HepG2 (cell line): ENCODE results near the gene COL27A1. TPM values are rescaled to one million over a fixed set of nuclear protein-coding genes. Genes with fewer than 3 reads are reported as not detected.
A peak's percentile ranks its signal among the peaks of the same experiment; 100 is the strongest.

Source experiments
- GLI4 ChIP-seq: sonication (generic); formaldehyde crosslinking; IDR thresholded peaks from 2 replicates; pipeline ENCODE4 v1.5.1; 2020; ENCODE audit warnings: missing genetic modification reagents, mild to moderate bottlenecking, moderate library complexity, borderline replicate concordance
- HDAC6 ChIP-seq: fragments of 200-600 bp; sonication (generic); IDR thresholded peaks from 2 replicates; pipeline ENCODE4 v1.7.0; 2017; ENCODE audit warnings: mild to moderate bottlenecking, antibody characterized with exemption, low read length, low read depth
- KDM2A ChIP-seq: sonication (generic); formaldehyde crosslinking; IDR thresholded peaks from 2 replicates; pipeline ENCODE4 v1.4.0; 2020; ENCODE audit warnings: low read depth, missing genetic modification reagents, borderline replicate concordance
- KLF12 ChIP-seq: sonication (generic); formaldehyde crosslinking; IDR thresholded peaks from 2 replicates; pipeline ENCODE4 v1.4.0; 2020; ENCODE audit warnings: missing genetic modification reagents, borderline replicate concordance
- NCOA2 ChIP-seq: sonication (generic); formaldehyde crosslinking; IDR thresholded peaks from 2 replicates; pipeline ENCODE4 v1.8.0; 2022; ENCODE audit warnings: inconsistent platforms
- RBM22 ChIP-seq: fragments of 200-400 bp; formaldehyde crosslinking; optimal IDR thresholded peaks from 2 replicates; pipeline ENCODE3; 2017; ENCODE audit warnings: mild to moderate bottlenecking, low read length, moderate library complexity
- RCOR2 ChIP-seq: IDR thresholded peaks from 2 replicates; pipeline ENCODE4 v1.6.1; 2016; ENCODE audit warnings: missing biosample characterization, missing genetic modification reagents
- TCF12 ChIP-seq, 2 experiments: fragments of 450-650 bp in 1 of 2; sonication (generic) in 1 of 2; formaldehyde crosslinking in 1 of 2; IDR thresholded peaks; 2 replicates each; pipeline versions ENCODE4 v1.6.1 to v1.8.0; 2017 to 2022; ENCODE audit warnings: antibody characterized with exemption in 1 of 2, mild to moderate bottlenecking in 1 of 2, missing genetic modification reagents in 1 of 2, moderate library complexity in 1 of 2
- TOE1 ChIP-seq: sonication (generic); formaldehyde crosslinking; IDR thresholded peaks from 2 replicates; pipeline ENCODE4 v1.4.0; 2020; ENCODE audit warnings: mild to moderate bottlenecking, missing genetic modification reagents
- ZNF329 ChIP-seq: sonication (generic); formaldehyde crosslinking; IDR thresholded peaks from 2 replicates; pipeline ENCODE4 v1.9.0; 2021; ENCODE audit warnings: low read depth, mild to moderate bottlenecking, missing genetic modification reagents
- ZNF564 ChIP-seq: sonication (generic); formaldehyde crosslinking; IDR thresholded peaks from 2 replicates; pipeline ENCODE4 v1.8.1; 2023; ENCODE audit warnings: mild to moderate bottlenecking, missing genetic modification reagents
- ZNF629 ChIP-seq: sonication (generic); formaldehyde crosslinking; conservative IDR thresholded peaks from 2 replicates; pipeline ENCODE4 v1.5.0; 2020; ENCODE audit warnings: missing genetic modification reagents
- ZNF746 ChIP-seq: sonication (generic); formaldehyde crosslinking; IDR thresholded peaks from 2 replicates; pipeline ENCODE4 v1.8.0; 2022; ENCODE audit warnings: mild to moderate bottlenecking, missing genetic modification reagents
- ZNF883 ChIP-seq: sonication (generic); formaldehyde crosslinking; IDR thresholded peaks from 2 replicates; pipeline ENCODE4 v1.5.1; 2020; ENCODE audit warnings: mild to moderate bottlenecking, missing genetic modification reagents; ENCODE audit errors: not compliant biosample characterization
- ZSCAN9 ChIP-seq: IDR thresholded peaks from 2 replicates; pipeline ENCODE4 v1.6.1; 2016; ENCODE audit warnings: borderline replicate concordance
- polyA plus RNA-seq, 8 experiments: library from polyadenylated mRNA; depleted of rRNA in 3 of 8; stranded (reverse) in 7 of 8; unstranded in 1 of 8; fragments of >200 nt; fragmentation: Illumina TruSeq in 4 of 8; extraction: Trizol in 4 of 8; gene quantifications; 2 replicates each; pipeline versions ENCODE4 v1.2.1 to v1.2.3, GENCODE V29; 2011 to 2016; ENCODE audit warnings: low read depth in 4 of 8, missing spikeins in 1 of 8, mixed read lengths in 1 of 8; ENCODE audit not compliant: insufficient read depth in 1 of 8
- total RNA-seq, 5 experiments: library from RNA; depleted of rRNA; stranded (reverse); fragments of >200 nt; fragmentation: Illumina TruSeq; extraction: Trizol; gene quantifications; 2 replicates each; pipeline ENCODE4 v1.2.3, GENCODE V29; 2016; ENCODE audit warnings: low read depth in 1 of 5
- TF ChIP-seq, protein P1 (sequence below): sonication (generic); formaldehyde crosslinking; IDR thresholded peaks from 2 replicates; pipeline ENCODE4 v1.4.0; 2020; ENCODE audit warnings: mild to moderate bottlenecking, missing genetic modification reagents
- TF ChIP-seq, protein P2 (sequence below): sonication (generic); formaldehyde crosslinking; IDR thresholded peaks from 2 replicates; pipeline ENCODE4 v1.5.0; 2020; ENCODE audit warnings: mild to moderate bottlenecking, missing genetic modification reagents, borderline replicate concordance
- TF ChIP-seq, protein P3 (sequence below): sonication (generic); formaldehyde crosslinking; IDR thresholded peaks from 2 replicates; pipeline ENCODE4 v1.5.0; 2020; ENCODE audit warnings: mild to moderate bottlenecking, missing genetic modification reagents
- TF ChIP-seq, protein P4 (sequence below): sonication (generic); formaldehyde crosslinking; IDR thresholded peaks from 2 replicates; pipeline ENCODE4 v1.8.1; 2023; ENCODE audit warnings: mild to moderate bottlenecking, missing genetic modification reagents, borderline replicate concordance

The COL27A1 gene
- total and polyA plus RNA-seq, 2 of the 13 experiments (the other 11 are each of a cell fraction or from before 2014, with no cell fraction given), result 71.3 to 89.1 TPM

DNA sequence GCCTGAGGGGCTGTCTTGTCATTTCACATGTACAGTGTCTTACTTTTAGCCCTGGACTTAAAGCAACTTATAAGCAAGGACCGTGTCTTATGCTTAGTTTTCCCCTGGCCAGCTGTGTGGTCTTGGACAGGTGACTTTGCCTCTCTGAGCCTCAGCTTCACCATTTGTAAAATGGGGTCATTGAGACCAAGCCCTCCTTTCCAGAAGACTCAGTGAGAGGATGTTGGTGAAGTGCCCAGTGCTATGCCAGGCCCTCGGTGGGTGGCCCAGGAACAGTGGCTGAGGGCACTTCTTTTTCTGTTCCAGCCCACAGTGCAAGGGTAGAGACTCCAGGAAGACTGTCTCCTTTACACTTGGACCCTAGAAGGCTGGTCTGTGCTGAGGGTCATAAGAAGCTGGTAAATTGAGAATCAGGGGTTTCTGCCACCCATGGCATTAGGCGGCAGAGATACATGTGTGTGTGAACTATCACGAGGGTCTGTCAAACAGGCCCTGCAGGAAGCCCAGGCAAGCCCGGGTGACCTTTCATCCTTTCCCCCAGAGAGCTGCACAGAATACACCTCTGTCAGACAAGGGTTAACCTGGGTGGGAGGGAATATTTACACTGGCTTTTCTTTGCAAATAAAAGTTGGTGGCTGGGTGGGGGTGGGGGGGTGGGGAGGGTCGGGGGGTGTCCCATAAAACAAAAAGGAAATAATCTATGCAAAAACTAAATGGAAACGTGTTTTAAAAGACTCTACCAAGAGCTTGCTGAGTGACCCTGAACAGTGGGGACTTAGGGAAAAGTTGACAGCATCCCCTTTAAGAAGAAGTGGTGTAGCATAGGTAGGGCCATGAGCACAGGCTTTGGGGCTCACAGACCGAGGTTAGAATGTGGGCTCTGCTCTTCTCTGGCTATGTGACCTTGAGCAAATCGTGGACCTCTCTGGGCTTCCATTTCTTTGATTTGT is 35.8 kb upstream of the COL27A1 start (continued):
- TF ChIP-seq, protein P1, sequence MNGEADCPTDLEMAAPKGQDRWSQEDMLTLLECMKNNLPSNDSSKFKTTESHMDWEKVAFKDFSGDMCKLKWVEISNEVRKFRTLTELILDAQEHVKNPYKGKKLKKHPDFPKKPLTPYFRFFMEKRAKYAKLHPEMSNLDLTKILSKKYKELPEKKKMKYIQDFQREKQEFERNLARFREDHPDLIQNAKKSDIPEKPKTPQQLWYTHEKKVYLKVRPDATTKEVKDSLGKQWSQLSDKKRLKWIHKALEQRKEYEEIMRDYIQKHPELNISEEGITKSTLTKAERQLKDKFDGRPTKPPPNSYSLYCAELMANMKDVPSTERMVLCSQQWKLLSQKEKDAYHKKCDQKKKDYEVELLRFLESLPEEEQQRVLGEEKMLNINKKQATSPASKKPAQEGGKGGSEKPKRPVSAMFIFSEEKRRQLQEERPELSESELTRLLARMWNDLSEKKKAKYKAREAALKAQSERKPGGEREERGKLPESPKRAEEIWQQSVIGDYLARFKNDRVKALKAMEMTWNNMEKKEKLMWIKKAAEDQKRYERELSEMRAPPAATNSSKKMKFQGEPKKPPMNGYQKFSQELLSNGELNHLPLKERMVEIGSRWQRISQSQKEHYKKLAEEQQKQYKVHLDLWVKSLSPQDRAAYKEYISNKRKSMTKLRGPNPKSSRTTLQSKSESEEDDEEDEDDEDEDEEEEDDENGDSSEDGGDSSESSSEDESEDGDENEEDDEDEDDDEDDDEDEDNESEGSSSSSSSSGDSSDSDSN, result no peak
- TF ChIP-seq, protein P2, sequence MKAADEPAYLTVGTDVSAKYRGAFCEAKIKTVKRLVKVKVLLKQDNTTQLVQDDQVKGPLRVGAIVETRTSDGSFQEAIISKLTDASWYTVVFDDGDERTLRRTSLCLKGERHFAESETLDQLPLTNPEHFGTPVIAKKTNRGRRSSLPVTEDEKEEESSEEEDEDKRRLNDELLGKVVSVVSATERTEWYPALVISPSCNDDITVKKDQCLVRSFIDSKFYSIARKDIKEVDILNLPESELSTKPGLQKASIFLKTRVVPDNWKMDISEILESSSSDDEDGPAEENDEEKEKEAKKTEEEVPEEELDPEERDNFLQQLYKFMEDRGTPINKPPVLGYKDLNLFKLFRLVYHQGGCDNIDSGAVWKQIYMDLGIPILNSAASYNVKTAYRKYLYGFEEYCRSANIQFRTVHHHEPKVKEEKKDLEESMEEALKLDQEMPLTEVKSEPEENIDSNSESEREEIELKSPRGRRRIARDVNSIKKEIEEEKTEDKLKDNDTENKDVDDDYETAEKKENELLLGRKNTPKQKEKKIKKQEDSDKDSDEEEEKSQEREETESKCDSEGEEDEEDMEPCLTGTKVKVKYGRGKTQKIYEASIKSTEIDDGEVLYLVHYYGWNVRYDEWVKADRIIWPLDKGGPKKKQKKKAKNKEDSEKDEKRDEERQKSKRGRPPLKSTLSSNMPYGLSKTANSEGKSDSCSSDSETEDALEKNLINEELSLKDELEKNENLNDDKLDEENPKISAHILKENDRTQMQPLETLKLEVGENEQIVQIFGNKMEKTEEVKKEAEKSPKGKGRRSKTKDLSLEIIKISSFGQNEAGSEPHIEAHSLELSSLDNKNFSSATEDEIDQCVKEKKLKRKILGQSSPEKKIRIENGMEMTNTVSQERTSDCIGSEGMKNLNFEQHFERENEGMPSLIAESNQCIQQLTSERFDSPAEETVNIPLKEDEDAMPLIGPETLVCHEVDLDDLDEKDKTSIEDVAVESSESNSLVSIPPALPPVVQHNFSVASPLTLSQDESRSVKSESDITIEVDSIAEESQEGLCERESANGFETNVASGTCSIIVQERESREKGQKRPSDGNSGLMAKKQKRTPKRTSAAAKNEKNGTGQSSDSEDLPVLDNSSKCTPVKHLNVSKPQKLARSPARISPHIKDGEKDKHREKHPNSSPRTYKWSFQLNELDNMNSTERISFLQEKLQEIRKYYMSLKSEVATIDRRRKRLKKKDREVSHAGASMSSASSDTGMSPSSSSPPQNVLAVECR, result peak; percentile 32; the same call in 1 of the 2 replicates
- no peak for TF ChIP-seq TCF12 (IDR thresholded peaks at IDR 0.05)
- TF ChIP-seq TCF12 (CRISPR knock-in tag; IDR thresholded peaks at IDR 0.05), result no peak
- TF ChIP-seq HDAC6, result no peak
- TF ChIP-seq RBM22, result no peak
- TF ChIP-seq, protein P3, sequence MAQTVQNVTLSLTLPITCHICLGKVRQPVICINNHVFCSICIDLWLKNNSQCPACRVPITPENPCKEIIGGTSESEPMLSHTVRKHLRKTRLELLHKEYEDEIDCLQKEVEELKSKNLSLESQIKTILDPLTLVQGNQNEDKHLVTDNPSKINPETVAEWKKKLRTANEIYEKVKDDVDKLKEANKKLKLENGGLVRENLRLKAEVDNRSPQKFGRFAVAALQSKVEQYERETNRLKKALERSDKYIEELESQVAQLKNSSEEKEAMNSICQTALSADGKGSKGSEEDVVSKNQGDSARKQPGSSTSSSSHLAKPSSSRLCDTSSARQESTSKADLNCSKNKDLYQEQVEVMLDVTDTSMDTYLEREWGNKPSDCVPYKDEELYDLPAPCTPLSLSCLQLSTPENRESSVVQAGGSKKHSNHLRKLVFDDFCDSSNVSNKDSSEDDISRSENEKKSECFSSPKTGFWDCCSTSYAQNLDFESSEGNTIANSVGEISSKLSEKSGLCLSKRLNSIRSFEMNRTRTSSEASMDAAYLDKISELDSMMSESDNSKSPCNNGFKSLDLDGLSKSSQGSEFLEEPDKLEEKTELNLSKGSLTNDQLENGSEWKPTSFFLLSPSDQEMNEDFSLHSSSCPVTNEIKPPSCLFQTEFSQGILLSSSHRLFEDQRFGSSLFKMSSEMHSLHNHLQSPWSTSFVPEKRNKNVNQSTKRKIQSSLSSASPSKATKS (CRISPR knock-in tag), result no peak
- TF ChIP-seq ZNF746 (CRISPR knock-in tag), result peak; percentile 81; the same call in 1 of the 2 replicates
- no peak for TF ChIP-seq ZNF564 (CRISPR knock-in tag)
- peak; percentile 72 for TF ChIP-seq NCOA2 (CRISPR knock-in tag)
- no peak for TF ChIP-seq ZNF329
- no peak for TF ChIP-seq KLF12
- no peak; the same call in 1 of the 2 replicates for TF ChIP-seq RCOR2
- TF ChIP-seq ZNF883 (CRISPR knock-in tag), result no peak
- 0 out of 2 replicates have a peak, but pooled peaks have one; percentile 31 for TF ChIP-seq KDM2A (CRISPR knock-in tag)
- TF ChIP-seq ZNF629 (CRISPR knock-in tag), result peak; percentile 65; the same call in 1 of the 2 replicates
- TF ChIP-seq TOE1 (CRISPR knock-in tag), result no peak; the same call in 1 of the 2 replicates
- no peak for TF ChIP-seq GLI4 (CRISPR knock-in tag)
- TF ChIP-seq, protein P4, sequence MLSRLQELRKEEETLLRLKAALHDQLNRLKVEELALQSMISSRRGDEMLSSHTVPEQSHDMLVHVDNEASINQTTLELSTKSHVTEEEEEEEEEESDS (CRISPR knock-in tag), result no peak
- TF ChIP-seq ZSCAN9 (CRISPR knock-in tag), result no peak
